Right kidney (tissue), 1 donor: Measurements from ENCODE around the gene LMX1B.
A peak's percentile ranks its signal among the peaks of the same experiment; 100 is the strongest.

Source experiments
- DNase-seq: peaks from one replicate; pipeline ENCODE4 v3.0.0-alpha.2; 2016

LMX1B gene

DNA sequence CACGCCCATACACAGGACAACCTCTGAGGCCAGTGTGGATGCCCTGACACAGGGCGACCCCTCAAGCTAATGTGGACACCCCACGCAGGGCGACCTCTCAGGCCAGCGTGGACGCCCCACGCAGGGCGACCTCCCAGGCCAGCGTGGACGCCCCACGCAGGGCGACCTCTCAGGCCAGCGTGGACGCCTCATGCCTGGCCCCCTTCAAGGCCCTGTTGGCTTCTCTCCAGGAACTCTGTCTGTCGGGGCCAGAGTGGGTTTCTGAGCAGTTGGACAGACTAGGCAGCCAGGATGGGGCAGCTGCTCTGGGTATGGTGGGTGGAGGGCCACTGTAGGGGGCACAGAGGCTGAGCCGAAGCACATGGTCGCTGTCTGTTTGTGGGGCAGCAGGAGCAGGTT lies 47.4 kb downstream of the LMX1B start:
- no peak for DNase-seq

DNA sequence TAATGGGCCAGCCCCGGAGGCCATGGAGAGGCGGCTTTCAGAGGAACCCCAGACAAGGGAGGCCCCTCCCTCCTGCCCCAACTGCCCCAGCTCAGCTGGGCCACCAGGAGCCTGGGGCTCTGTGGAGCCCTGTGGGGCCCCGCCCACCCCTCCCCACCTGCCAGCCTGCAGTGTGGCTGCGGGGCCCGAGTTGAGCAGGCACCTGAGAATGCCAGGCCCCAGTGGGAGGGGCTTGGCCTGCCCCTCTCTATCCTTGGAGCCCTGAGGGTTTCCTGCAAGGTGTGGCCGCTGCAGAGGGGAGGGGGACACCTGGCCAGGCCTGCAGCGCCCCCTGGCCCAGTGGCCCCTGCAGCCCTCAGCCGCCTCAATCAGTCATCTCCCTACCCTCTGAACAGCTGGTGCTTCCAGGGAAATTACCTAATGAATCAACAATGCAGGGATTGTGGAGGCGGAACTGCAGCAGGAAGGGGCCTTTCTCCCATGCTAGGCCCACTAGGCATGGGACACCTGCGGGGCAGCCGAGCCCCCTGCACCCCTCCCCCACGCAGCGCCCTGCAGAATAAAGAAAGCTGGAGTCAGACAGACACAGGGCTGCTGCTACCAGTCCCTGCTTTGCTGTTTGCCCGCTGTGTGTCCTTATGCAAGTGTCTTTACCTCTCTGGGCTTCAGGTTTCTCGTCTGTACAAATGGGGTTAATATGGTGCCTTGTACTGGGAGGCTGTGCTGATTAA lies 48.0 kb downstream of the LMX1B start:
- no peak for DNase-seq

DNA sequence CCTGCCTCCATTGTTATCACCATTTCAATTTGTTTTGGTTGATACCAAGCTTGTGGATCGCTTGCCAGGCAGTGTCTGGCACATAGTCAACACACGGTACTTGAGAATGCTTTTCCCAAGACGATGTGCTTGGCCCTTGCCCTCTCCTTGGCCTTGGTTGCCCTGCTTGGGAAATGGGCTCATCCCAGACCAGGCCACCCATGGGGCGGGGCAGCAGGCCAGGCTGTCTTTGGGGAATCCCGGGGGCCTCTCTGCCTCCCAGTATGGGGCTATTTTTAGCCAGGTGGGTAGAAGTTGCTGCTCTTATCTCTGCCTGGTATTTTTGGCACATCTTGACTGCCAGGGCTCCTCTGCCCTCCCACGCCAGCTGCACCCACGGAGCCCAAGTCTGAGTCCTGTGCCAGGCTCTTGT lies 49.9 kb downstream of the LMX1B start:
- DNase-seq, result no peak

DNA sequence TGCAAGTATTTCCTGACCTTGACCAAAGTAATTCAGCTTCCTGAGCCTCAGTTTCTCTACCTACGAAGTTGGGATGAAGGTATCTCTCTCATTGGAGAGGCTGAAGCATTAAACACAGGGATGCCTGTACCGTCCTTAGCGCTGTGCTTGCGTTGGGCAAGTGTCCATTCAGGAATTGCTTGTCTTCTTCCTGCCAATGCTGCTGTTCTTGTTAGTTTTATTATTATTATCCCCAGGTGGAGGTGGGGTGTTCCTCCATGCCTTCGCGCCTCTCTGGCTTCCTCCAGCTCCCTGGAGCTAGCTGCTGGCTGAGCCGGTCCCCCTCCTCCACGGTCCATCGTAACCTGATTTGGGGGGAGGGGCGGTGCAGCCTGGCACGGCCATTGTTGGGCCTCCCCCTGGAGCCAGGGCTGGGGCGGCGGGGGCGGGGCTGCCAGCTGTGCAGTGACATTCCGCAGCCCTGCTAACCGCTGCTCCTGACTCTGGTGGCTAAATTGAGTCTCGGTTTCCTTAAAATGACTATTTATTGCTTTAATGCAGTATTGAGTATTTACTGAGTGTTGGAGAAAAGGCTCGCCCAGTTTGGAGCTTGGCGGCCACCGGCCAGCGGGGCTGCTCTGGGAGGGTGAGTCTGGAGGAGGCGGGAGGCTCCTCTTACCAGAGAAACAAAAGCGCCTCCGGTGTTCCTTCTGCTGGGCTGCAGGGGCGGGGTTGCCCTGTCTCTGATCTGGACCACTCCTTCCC lies 51.3 kb downstream of the LMX1B start:
- peak; percentile 68 for DNase-seq

DNA sequence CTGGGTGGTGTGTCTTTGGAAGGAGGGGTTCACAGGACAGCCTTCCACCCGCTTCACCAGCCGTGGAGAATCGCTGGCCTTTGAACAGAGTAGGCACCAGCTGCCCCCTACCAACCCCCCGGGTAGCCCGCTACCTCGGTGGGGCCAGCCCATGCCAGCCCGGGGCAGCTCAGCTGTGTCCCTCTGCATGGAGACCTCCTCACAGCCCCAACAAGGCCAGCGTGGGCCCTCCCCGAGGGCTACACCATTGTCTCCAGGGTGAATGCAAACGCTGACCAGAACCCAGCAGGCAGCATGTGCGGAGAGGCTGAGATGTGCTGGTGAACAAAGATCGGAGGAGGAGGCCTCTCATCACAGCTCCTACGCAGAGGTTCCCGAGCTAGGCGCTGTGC lies 51.9 kb downstream of the LMX1B start:
- DNase-seq, result no peak

DNA sequence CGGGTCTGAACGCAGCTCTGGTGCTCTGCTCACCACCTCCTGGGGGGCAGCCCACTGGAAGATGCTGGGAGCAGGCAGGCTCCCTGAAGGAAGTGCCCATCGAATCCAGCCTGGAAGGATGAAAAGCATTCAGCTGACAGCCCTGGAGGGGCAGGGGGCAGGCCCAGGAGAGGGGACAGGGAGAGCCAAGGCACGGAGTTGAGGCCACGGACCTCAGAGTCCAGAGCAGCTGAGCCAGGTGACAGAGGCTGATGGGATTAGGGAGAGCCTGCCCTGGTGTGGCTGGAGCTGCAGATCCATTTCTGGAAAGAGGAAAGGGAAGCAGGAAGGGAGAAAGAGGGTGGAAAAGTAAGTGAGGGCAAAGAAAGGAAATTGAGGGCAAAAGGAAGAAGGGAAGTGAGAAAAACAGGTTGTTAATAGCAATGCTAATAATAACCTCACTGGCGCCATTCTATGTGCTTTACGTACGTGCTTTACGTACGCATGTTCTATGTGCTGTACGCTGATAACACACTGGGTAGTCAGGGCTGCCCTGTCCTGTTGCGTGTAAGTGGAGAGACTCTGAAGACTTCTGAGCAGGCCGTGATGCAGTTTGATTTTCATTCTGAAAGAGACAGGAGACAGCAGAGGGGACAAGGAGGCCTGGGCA lies 52.6 kb downstream of the LMX1B start:
- no peak for DNase-seq

DNA sequence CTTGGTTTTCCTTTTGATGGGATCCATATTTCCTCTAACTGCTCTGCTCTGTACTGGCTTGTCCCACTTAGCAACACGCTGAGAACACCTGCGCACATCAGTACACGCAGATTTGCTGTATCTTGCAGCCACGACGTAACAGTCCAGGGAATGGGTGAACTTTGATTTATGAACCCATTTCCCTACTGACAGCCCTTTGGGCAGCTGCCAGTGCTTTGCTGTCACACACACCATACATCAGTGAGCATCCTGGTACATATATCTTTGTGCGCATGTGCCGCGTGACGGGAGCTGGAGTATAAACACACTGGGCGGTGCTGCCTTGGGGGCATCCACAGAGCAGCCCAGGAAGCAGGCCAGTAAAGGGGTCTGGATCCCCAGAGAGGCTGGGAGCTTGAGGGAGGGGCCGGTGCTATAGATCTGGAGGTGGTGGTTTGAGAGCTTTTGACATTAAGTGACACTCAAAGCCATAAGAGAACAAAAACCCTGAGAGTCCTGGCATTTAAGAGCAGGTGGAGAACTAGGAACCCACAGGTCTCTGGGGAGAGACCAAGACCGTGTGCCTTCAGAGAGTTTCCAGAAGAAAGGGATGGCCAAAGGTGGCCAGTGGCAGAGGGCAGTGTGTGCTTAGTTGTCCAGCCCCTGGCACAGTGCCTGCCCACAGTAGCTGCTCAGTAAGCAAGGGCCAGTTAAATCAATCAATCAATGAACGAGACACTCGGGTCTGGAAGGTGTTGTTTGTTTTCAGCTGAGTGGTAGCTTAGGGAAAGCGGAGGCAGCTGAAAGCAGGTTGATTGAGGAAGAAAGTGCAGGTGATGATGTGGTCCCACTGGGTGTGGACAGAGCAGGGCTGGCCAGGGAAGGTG lies 53.7 kb downstream of the LMX1B start:
- DNase-seq, result no peak

DNA sequence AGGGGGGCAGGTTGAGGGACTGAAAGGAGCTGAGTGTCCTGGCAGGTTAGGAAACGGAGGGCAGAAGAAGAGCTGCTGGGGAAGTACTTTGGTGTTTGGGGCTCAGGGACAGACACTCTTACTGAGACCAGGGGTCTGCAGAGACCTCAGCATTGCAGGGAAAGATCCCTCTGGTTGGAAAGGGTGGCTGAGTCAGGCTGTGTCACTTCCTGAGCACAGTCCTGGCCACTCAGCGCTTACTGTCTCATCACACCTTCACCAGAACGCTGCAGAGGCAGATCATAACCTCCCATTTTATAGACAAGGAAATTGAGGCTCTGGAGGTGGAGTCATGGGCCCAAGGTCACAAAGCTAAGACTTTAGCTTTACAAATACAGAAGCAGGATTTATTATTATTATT lies 54.3 kb downstream of the LMX1B start:
- DNase-seq, result no peak

DNA sequence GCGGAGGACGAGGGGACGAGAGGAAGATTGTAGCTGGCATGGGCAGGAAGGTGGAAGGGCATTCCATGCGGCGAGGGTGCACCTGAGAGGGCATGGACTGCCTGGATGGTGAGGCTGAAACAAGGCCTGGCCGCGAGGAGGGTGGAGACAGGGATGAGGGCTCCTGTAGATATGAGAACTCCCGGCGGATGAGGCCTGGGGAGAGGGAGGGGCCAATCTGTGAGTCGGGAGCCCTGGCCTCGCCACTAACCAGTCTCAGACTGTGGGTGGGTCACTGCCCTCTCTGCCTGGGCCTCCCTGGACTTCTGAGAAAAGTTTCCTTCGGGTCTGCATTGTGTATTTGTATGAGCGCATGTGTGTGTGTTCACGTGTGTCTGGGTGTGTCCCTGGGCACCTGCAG lies 55.4 kb downstream of the LMX1B start:
- no peak for DNase-seq

DNA sequence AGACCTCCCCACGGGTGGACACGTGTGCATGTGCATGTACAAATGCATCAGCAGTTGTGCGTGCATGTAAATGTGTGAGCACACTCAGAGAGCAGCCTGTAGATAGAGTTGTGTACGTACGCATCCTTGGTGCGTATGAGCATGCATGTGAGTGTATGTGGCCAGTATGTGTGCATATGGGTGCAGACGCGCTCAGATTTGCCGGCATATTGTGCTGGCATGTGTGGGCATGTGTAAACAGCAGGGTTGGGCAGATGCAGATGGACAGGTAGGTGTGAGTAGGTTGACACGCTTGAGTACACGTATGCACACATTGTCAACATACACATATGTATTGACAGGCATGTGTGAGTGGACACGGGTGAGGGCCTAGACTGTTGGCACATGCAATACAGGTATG lies 56.5 kb downstream of the LMX1B start:
- no peak for DNase-seq

DNA sequence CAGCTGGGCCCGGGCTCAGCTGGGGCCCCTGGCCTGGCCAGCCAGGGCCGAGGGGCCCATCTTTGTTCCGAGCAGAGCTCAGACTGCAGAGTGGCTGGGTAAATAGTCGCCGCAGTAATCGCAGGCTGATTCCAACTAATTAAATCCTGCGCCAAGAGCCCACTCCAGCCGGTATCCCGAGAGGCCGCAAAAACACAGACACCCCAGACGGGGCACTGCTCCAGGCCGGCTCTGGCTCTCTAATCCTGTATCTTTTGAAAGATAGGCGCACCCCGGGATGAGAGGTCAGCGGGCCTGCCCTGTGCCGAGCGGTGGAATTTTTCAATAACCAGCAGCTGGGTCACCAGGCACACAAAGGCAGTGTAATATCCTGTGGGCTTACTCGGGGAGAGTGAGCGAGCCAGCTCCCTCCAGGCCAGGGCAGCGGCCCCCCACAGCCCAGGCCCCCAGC lies 57.7 kb downstream of the LMX1B start:
- peak; percentile 61 for DNase-seq

DNA sequence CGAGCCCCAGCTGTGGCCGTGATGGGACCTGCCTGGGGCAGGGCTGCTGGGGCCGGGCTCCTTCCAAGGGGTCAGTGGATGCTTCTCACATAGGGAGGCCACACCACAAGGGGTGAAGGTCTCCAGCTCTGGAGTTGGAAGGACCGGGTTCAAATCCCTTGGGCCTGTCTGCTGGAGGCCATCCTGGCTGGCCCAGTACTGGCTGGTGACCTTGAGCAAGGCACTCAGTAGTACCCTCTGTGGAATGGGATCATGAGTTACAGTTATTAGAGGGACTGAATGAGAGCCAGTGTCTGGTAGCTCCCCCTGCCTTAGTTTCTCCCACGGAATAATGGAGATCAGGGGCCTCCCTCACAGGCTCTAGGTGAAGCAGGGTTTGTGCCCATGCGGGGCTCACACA lies 58.3 kb downstream of the LMX1B start:
- DNase-seq, result no peak

DNA sequence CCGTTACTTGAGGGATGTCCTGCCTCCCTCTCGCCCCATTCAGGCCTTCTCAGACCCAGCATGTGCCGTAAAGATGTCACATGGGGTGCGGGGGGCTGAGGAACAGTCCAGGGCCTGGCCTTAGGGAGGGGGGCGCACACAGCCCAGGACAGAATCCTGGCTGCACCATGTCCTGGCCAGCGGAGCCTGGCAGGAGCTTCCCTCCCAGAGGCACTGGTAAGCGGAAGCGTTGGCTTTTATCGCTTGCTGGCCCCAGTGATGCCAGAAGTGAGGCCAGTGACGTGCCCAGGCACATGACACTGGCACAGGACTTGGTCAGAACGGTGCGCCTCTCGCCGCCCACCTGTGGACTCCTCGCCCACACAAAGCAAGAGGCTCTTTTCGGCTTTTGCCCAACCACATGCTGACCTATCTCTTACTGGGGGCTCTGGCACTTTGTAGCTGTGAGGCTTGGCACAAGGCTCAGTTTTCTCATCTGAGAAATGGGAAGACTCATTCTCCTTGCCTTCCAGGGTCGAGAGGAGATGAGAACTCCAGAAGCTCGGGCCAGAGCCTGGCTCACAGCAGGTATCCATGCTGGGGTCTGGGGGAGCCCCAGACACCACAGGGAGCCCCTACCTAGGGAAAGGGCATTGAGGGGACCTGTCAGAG lies 59.0 kb downstream of the LMX1B start:
- DNase-seq, result no peak

DNA sequence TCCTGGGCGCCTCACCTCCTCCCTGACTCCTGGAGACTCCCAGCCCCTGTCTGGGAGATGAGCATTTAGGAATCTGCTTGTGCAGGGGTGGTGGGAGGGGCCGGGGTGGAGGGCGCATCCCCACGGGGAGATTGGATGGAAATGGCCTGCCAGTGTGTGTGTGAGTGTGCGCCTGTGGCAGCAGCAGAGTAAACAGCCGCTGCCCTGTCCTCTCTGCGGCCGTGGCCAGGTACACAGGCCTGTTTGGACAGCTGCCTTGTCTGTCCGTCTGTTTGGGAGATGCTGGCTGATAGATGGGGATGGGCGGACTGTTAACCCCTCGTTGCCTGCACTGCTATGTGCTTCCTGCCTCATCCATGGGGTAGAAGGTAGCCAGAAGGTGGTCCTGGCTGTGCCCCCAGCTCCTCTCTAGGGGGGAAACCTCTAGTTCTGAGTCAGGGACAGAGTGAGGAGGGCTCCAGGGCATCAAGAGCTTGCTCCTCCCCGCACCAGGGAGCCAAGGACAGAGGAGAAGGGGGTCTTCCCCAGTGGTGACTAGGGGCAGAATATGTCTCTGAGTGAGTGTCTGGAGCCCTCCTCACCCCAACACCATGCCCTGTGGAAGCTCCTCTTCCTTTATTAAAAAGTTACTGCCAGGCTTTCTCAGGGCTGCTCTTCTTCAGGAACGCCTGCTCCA lies 60.1 kb downstream of the LMX1B start:
- DNase-seq, result no peak

DNA sequence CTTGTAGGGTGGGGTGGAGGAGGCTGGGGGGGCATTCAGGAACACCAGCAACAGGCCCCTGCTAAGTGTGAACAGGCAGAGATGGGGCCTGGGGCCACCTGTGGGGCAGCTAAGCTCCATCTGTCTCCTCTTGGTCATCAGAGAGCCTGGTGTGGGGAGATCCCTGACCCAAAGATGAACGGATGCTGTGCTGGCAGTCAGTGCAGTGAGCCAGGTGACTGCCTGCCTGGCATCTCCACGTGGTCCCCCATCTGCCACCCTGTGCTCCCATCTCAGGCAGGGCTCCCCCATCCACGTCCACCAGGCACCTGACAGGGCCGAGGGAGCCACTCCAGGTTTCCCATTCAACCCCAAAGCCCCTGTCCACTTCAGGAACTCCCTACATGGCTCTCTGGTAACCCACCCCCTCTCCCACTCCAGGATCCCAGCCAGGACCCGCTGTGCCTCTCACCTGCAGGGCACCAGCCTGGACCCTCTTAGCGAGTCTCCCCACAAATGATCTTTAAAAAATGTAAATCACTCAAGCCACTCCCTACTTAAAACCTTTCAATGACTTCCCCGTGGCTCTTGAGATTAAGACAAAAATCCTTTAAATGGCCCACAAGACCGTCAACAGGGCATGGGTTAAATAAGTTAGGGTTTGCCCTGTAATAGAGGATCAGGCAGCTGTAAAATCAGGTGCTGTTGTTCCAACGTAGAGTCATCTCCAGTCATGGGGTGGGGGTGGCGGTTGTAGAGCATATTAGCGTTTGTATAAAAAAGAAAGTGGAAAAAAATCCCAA lies 60.8 kb downstream of the LMX1B start:
- DNase-seq, result no peak

DNA sequence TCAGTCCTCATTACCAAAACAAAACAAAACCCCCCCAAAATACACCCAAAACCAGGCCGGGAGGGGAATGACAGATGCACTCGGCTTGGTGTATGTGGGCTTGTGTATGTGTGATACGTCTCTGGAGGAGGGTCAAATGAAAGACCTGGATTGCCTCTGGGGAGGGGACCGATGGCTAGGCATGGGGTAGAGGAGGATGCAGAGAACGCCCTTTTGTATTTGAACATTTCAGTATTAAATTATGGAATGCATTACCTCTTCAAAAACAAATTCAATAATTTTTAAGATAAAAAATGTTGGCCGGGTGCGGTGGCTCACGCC lies 61.4 kb downstream of the LMX1B start:
- no peak for DNase-seq

DNA sequence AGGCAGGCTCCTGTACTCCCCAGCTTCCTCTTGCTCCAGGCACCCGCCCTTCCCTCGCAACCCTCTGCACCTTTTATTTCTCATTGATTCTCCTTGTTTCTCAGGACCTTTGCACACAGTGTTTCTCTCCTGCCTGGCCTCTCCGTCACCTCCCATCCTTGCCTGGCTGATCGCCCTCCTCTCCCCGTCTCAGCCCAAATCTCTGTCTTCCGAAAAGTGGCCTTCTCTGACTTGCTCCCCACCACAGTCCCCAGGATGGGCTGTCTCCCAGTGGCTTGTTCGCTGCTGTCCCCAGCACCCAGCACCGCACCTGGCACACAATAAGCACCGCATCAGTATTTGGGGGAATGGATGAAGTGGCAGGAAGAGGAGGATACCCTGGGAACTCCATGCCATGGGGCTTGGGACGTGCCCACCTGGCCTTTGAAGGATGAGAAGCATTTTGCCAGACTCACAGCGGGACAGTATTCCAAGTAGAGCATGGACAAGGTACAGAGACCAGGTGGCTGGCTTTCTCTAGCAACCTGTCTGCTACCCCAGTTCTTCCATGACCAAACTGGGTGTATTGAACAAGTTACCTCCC lies 62.5 kb downstream of the LMX1B start:
- DNase-seq, result no peak

DNA sequence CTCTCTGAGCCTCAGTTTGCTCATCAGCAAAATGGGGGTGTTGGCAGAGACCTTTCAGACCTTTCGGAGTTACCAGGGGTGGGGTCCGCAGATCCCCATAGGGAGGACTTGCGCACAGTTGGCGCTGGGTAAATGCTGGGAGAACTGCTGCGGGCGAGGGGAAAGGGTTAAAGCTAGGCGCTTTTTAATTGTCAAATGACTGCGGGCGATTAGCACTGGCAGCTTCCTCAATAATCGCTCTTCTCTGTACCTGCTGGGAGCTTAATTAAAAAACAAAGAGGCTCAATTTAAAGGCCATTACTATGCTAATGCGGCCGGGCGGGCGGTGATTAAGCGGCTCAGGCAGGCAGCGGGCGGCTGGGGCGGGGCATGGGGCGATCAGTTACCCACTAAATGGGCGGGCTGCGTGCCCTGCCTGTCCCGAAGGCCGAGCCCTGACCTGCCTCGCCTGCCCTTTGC lies 63.0 kb downstream of the LMX1B start:
- DNase-seq, result no peak

DNA sequence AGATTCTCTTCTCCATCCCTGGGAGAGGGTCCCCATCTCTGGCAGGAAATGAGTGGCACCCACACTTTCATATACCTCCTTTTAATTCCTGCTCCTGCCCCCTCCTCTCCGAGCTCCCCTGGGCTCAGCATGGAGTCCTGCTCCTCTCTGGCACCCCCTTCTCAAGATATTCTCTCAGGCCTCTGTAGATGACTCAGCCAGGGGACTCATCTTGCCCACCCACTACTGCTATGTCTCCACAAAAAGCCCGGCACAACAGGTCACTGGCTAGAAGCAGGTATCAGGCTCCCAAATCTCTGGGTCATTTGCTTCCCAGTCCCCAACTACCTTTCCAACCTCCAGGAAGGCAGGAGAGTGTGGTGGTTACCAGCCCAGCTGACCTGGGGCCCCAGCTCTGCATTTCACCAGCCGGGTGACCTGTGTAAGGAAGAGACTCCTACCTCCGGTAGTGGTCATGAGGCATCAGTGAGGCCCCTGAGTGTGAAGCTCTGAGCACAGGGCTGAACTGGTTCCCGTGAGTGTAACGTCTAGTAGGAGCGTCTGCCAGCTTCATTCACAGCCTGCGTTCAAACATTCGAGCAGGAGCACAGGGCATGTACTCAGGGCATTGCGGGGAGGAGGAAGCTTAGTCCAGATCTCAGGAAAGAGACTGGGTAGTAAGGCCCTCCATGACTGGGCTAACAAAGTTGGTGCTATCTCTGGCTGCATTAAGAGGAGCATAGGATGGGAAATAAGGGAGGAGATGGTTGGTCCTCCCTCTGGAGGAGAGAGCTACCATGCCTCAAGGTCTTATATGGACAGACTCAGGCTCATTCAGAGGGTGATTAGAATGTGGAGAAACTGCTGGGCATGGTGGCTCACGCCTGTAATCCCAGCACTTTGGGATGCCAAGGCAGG lies 63.7 kb downstream of the LMX1B start:
- DNase-seq, result no peak
